WTC11 (cell line): ENCODE measurements around the gene SEMA4A. TPM values are rescaled to one million over a fixed set of nuclear protein-coding genes. Genes with fewer than 3 reads are reported as not detected.

Source experiments
- ATAC-seq: fragments of 200-7000 bp; cut with Tn5 transposase; 2 replicates; pipeline ENCODE4 v1.10.0; 2021; ENCODE audit warnings: mild to moderate bottlenecking, moderate library complexity
- CTCF ChIA-PET: fragments of 300-600 bp; sonication (Branson Sonifier 250); formaldehyde crosslinking; loops from one replicate; lab custom pipeline; 2021; ENCODE audit warnings: antibody characterized with exemption; lab: Charles Lee
- POLR2A ChIA-PET: fragments of 350-600 bp; sonication (Branson Sonifier 250); formaldehyde crosslinking; loops from one replicate; lab custom pipeline; 2021; ENCODE audit warnings: antibody characterized with exemption; lab: Charles Lee
- DNase-seq: peaks from one replicate; pipeline ENCODE4 v3.0.0; 2021; ENCODE audit warnings: low spot score
- H3K27ac Mint-ChIP-seq: 2 replicates; pipeline ENCODE4 v1.8.0; 2021; ENCODE audit warnings: mixed read lengths
- H3K27me3 Mint-ChIP-seq: 2 replicates; pipeline ENCODE4 v1.8.0; 2021; ENCODE audit warnings: low read depth, mild to moderate bottlenecking, moderate library complexity, mixed read lengths
- H3K36me3 Mint-ChIP-seq: 2 replicates; pipeline ENCODE4 v1.8.0; 2021; ENCODE audit warnings: mixed read lengths
- H3K4me1 Mint-ChIP-seq: 2 replicates; pipeline ENCODE4 v1.8.0; 2022; ENCODE audit warnings: mixed read lengths
- H3K4me3 Mint-ChIP-seq: 2 replicates; pipeline ENCODE4 v1.8.0; 2021; ENCODE audit warnings: mild to moderate bottlenecking, moderate library complexity, mixed read lengths
- H3K9me3 Mint-ChIP-seq: 2 replicates; pipeline ENCODE4 v1.8.0; 2021; ENCODE audit warnings: mixed read lengths
- FOXP1 ChIP-seq: sonication (generic); formaldehyde crosslinking; IDR thresholded peaks from 2 replicates; pipeline ENCODE4 v1.8.0; 2022; ENCODE audit warnings: missing genetic modification reagents, mild to moderate bottlenecking, moderate library complexity, borderline replicate concordance
- NR1H2 ChIP-seq: sonication (generic); formaldehyde crosslinking; IDR thresholded peaks from 2 replicates; pipeline ENCODE4 v1.9.0; 2021; ENCODE audit warnings: mild to moderate bottlenecking, moderate library complexity, missing genetic modification reagents
- SMAD3 ChIP-seq: sonication (generic); formaldehyde crosslinking; IDR thresholded peaks from 2 replicates; pipeline ENCODE4 v1.8.0; 2022; ENCODE audit warnings: missing genetic modification reagents, mild to moderate bottlenecking, borderline replicate concordance
- ZBTB21 ChIP-seq: sonication (generic); formaldehyde crosslinking; IDR thresholded peaks from 2 replicates; pipeline ENCODE4 v1.8.1; 2023; ENCODE audit warnings: mild to moderate bottlenecking, missing genetic modification reagents, borderline replicate concordance
- ZNF416 ChIP-seq: fragments of 250-450 bp; sonication (Bioruptor Pico); IDR thresholded peaks from 2 replicates; pipeline ENCODE4 v1.9.0; 2021; ENCODE audit warnings: mild to moderate bottlenecking, inconsistent platforms
- total RNA-seq: library from RNA; stranded (reverse); gene quantifications from 3 replicates; pipeline ENCODE4 v1.2.3, GENCODE V29; 2021
- TF ChIP-seq, protein P1 (sequence below): sonication (generic); formaldehyde crosslinking; IDR thresholded peaks from 2 replicates; pipeline ENCODE4 v1.8.1; 2022; ENCODE audit warnings: low read depth, missing genetic modification reagents, borderline replicate concordance
- TF ChIP-seq, protein P2 (sequence below): sonication (generic); formaldehyde crosslinking; IDR thresholded peaks from 2 replicates; pipeline ENCODE4 v1.8.1; 2023; ENCODE audit warnings: mild to moderate bottlenecking, missing genetic modification reagents, borderline replicate concordance
- TF ChIP-seq, protein P3 (sequence below): sonication (generic); formaldehyde crosslinking; IDR thresholded peaks from 2 replicates; pipeline ENCODE4 v1.8.1; 2023; ENCODE audit warnings: mild to moderate bottlenecking, missing genetic modification reagents
- TF ChIP-seq, protein P4 (sequence below): sonication (generic); formaldehyde crosslinking; IDR thresholded peaks from 2 replicates; pipeline ENCODE4 v1.8.0; 2022; ENCODE audit warnings: mild to moderate bottlenecking, missing genetic modification reagents
- TF ChIP-seq, protein P5 (sequence below): fragments of 250-450 bp; sonication (Bioruptor Pico); IDR thresholded peaks from 2 replicates; pipeline ENCODE4 v1.9.0; 2021; ENCODE audit warnings: mild to moderate bottlenecking, borderline replicate concordance
- TF ChIP-seq, protein P6 (sequence below): fragments of 250-450 bp; sonication (Bioruptor Pico); IDR thresholded peaks from 2 replicates; pipeline ENCODE4 v1.9.0; 2021; ENCODE audit warnings: moderate library complexity, mild to moderate bottlenecking, inconsistent platforms, borderline replicate concordance
- TF ChIP-seq, protein P7 (sequence below): fragments of 250-450 bp; sonication (Bioruptor Pico); IDR thresholded peaks from 2 replicates; pipeline ENCODE4 v2.1.2; 2022; ENCODE audit warnings: mild to moderate bottlenecking, moderate library complexity
- TF ChIP-seq, protein P8 (sequence below): sonication (generic); formaldehyde crosslinking; IDR thresholded peaks from 2 replicates; pipeline ENCODE4 v1.8.1; 2023; ENCODE audit warnings: mild to moderate bottlenecking, missing genetic modification reagents, moderate library complexity

SEMA4A gene
- total RNA-seq, 1 experiment from 2014 or later = 12.4 TPM

DNA sequence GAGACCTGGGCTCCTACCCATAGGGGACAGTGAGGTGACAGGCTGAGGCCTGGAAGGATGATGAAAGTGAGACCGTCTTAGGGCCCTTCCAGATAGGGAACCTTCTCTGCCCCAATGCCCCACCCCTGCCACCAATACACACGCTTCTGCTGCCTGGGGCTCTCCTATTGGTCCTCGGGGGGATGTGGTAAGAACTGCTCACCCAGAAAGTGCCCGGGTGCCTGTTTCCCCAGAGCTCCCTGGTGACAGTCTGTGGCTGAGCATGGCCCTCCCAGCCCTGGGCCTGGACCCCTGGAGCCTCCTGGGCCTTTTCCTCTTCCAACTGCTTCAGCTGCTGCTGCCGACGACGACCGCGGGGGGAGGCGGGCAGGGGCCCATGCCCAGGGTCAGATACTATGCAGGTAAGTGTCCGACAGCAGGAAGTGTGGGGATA, 948 bp downstream of the SEMA4A start:
- peaks cover 59% of the 10 kb centered on the region for H3K4me1 Mint-ChIP-seq
- no peaks in the 10 kb centered on the region for H3K27me3 Mint-ChIP-seq
- CTCF ChIA-PET = interaction anchor here (1.2 to 3.0 kb wide), 4 partner anchors 17 to 71 kb away, joined by 3 to 11 read pairs (median 4); partner anchors contain the start of gene PMF1
- DNase-seq = no peak
- TF ChIP-seq, protein P1, sequence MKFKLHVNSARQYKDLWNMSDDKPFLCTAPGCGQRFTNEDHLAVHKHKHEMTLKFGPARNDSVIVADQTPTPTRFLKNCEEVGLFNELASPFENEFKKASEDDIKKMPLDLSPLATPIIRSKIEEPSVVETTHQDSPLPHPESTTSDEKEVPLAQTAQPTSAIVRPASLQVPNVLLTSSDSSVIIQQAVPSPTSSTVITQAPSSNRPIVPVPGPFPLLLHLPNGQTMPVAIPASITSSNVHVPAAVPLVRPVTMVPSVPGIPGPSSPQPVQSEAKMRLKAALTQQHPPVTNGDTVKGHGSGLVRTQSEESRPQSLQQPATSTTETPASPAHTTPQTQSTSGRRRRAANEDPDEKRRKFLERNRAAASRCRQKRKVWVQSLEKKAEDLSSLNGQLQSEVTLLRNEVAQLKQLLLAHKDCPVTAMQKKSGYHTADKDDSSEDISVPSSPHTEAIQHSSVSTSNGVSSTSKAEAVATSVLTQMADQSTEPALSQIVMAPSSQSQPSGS = no peak
- TF ChIP-seq, protein P2, sequence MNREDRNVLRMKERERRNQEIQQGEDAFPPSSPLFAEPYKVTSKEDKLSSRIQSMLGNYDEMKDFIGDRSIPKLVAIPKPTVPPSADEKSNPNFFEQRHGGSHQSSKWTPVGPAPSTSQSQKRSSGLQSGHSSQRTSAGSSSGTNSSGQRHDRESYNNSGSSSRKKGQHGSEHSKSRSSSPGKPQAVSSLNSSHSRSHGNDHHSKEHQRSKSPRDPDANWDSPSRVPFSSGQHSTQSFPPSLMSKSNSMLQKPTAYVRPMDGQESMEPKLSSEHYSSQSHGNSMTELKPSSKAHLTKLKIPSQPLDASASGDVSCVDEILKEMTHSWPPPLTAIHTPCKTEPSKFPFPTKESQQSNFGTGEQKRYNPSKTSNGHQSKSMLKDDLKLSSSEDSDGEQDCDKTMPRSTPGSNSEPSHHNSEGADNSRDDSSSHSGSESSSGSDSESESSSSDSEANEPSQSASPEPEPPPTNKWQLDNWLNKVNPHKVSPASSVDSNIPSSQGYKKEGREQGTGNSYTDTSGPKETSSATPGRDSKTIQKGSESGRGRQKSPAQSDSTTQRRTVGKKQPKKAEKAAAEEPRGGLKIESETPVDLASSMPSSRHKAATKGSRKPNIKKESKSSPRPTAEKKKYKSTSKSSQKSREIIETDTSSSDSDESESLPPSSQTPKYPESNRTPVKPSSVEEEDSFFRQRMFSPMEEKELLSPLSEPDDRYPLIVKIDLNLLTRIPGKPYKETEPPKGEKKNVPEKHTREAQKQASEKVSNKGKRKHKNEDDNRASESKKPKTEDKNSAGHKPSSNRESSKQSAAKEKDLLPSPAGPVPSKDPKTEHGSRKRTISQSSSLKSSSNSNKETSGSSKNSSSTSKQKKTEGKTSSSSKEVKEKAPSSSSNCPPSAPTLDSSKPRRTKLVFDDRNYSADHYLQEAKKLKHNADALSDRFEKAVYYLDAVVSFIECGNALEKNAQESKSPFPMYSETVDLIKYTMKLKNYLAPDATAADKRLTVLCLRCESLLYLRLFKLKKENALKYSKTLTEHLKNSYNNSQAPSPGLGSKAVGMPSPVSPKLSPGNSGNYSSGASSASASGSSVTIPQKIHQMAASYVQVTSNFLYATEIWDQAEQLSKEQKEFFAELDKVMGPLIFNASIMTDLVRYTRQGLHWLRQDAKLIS (CRISPR knock-in tag) = no peak
- no peak for TF ChIP-seq FOXP1 (CRISPR knock-in tag)
- TF ChIP-seq, protein P3, sequence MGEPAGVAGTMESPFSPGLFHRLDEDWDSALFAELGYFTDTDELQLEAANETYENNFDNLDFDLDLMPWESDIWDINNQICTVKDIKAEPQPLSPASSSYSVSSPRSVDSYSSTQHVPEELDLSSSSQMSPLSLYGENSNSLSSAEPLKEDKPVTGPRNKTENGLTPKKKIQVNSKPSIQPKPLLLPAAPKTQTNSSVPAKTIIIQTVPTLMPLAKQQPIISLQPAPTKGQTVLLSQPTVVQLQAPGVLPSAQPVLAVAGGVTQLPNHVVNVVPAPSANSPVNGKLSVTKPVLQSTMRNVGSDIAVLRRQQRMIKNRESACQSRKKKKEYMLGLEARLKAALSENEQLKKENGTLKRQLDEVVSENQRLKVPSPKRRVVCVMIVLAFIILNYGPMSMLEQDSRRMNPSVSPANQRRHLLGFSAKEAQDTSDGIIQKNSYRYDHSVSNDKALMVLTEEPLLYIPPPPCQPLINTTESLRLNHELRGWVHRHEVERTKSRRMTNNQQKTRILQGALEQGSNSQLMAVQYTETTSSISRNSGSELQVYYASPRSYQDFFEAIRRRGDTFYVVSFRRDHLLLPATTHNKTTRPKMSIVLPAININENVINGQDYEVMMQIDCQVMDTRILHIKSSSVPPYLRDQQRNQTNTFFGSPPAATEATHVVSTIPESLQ (CRISPR knock-in tag) = no peak
- TF ChIP-seq, protein P4, sequence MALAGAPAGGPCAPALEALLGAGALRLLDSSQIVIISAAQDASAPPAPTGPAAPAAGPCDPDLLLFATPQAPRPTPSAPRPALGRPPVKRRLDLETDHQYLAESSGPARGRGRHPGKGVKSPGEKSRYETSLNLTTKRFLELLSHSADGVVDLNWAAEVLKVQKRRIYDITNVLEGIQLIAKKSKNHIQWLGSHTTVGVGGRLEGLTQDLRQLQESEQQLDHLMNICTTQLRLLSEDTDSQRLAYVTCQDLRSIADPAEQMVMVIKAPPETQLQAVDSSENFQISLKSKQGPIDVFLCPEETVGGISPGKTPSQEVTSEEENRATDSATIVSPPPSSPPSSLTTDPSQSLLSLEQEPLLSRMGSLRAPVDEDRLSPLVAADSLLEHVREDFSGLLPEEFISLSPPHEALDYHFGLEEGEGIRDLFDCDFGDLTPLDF = no peak
- no peak for ATAC-seq
- H3K4me3 Mint-ChIP-seq = no peak overlapping the region
- H3K9me3 Mint-ChIP-seq = no peaks in the 10 kb centered on the region
- no peak overlapping the region for H3K27ac Mint-ChIP-seq
- H3K36me3 Mint-ChIP-seq = no peaks in the 10 kb centered on the region
- POLR2A ChIA-PET = interaction anchor here (0.6 kb wide), 1 partner anchor 46 kb away, joined by 3 read pairs; no protein-coding TSS in a partner anchor

DNA sequence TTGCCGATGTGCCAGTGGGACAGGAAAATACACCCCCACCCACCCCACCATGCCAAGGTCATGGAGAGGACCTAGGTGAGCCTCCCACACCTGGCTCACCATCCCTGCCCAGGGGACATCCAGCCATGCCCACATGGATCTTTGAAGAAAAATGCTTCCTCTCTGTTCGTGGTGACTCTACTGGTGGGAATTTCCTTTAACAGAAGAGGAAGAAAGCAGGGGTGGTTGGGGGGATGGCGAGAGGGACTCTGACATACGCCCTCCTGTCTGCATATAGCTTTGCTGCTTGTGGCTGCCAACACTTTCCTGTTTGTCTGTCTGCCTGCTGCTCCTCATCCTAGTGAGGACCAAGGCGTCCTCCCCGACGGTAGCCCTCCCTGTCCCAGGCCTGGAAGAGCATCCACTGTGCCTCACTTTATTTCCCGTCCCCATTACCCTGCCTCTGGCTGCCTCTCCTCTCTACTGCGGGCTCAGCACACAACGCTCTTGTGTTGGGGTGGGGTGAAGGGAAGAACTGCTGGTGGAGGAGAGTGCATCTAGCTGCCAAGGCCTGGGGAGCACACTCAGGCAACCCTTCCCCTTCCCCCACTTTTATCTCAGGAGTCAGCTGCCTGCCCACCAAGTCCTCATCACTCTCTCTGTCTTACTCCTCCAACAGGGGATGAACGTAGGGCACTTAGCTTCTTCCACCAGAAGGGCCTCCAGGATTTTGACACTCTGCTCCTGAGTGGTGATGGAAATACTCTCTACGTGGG, 2.5 kb downstream of the SEMA4A start:
- H3K4me3 Mint-ChIP-seq = no peak overlapping the region
- TF ChIP-seq NR1H2 (CRISPR knock-in tag) (no peak), ZNF416 (CRISPR knock-in tag) (no peak), SMAD3 (no peak), ZBTB21 (no peak)
- TF ChIP-seq, protein P5, sequence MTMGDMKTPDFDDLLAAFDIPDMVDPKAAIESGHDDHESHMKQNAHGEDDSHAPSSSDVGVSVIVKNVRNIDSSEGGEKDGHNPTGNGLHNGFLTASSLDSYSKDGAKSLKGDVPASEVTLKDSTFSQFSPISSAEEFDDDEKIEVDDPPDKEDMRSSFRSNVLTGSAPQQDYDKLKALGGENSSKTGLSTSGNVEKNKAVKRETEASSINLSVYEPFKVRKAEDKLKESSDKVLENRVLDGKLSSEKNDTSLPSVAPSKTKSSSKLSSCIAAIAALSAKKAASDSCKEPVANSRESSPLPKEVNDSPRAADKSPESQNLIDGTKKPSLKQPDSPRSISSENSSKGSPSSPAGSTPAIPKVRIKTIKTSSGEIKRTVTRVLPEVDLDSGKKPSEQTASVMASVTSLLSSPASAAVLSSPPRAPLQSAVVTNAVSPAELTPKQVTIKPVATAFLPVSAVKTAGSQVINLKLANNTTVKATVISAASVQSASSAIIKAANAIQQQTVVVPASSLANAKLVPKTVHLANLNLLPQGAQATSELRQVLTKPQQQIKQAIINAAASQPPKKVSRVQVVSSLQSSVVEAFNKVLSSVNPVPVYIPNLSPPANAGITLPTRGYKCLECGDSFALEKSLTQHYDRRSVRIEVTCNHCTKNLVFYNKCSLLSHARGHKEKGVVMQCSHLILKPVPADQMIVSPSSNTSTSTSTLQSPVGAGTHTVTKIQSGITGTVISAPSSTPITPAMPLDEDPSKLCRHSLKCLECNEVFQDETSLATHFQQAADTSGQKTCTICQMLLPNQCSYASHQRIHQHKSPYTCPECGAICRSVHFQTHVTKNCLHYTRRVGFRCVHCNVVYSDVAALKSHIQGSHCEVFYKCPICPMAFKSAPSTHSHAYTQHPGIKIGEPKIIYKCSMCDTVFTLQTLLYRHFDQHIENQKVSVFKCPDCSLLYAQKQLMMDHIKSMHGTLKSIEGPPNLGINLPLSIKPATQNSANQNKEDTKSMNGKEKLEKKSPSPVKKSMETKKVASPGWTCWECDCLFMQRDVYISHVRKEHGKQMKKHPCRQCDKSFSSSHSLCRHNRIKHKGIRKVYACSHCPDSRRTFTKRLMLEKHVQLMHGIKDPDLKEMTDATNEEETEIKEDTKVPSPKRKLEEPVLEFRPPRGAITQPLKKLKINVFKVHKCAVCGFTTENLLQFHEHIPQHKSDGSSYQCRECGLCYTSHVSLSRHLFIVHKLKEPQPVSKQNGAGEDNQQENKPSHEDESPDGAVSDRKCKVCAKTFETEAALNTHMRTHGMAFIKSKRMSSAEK (CRISPR knock-in tag) = no peak
- TF ChIP-seq, protein P6, sequence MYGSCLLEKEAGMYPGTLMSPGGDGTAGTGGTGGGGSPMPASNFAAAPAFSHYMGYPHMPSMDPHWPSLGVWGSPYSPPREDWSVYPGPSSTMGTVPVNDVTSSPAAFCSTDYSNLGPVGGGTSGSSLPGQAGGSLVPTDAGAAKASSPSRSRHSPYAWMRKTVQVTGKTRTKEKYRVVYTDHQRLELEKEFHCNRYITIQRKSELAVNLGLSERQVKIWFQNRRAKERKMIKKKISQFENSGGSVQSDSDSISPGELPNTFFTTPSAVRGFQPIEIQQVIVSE = no peak
- TF ChIP-seq, protein P4 = no peak
- TF ChIP-seq, protein P7, sequence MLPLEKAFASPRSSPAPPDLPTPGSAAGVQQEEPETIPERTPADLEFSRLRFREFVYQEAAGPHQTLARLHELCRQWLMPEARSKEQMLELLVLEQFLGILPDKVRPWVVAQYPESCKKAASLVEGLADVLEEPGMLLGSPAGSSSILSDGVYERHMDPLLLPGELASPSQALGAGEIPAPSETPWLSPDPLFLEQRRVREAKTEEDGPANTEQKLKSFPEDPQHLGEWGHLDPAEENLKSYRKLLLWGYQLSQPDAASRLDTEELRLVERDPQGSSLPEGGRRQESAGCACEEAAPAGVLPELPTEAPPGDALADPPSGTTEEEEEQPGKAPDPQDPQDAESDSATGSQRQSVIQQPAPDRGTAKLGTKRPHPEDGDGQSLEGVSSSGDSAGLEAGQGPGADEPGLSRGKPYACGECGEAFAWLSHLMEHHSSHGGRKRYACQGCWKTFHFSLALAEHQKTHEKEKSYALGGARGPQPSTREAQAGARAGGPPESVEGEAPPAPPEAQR (CRISPR knock-in tag) = no peak
- TF ChIP-seq, protein P8, sequence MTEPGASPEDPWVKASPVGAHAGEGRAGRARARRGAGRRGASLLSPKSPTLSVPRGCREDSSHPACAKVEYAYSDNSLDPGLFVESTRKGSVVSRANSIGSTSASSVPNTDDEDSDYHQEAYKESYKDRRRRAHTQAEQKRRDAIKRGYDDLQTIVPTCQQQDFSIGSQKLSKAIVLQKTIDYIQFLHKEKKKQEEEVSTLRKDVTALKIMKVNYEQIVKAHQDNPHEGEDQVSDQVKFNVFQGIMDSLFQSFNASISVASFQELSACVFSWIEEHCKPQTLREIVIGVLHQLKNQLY (CRISPR knock-in tag) = no peak
- TF ChIP-seq, all 79 proteins: peak for 0
- DNase-seq = no peak
- no peaks in the 10 kb centered on the region for H3K27me3 Mint-ChIP-seq
- H3K9me3 Mint-ChIP-seq = no peaks in the 10 kb centered on the region
- H3K36me3 Mint-ChIP-seq = no peaks in the 10 kb centered on the region
- peaks cover 54% of the 10 kb centered on the region for H3K4me1 Mint-ChIP-seq
- ChIA-PET CTCF (interaction anchor here (0.6 to 3.0 kb wide), 5 partner anchors 14 to 70 kb away, joined by 3 to 11 read pairs (median 3); partner anchors contain the start of genes PMF1 and SLC25A44), POLR2A (interaction anchor here (0.6 kb wide), 1 partner anchor 142 kb away, joined by 5 read pairs; no protein-coding TSS in a partner anchor)
- no peak overlapping the region for H3K27ac Mint-ChIP-seq
- no peak for ATAC-seq
